UCSD-AML1 (cell line): Measurements from ENCODE around the gene TMEM87A.
A peak's percentile ranks its signal among the peaks of the same experiment; 100 is the strongest.
"Not testable (repeated sequence)": the region's sequence is repeated elsewhere in the genome, so short reads cannot be mapped to it uniquely, and the experiment has no call there.

Experiments used
- DNase-seq: peaks from one replicate; lab custom pipeline; 2025; ENCODE audit not compliant: unreplicated experiment; lab: John Stamatoyannopoulos, UW

TMEM87A gene, protein sequence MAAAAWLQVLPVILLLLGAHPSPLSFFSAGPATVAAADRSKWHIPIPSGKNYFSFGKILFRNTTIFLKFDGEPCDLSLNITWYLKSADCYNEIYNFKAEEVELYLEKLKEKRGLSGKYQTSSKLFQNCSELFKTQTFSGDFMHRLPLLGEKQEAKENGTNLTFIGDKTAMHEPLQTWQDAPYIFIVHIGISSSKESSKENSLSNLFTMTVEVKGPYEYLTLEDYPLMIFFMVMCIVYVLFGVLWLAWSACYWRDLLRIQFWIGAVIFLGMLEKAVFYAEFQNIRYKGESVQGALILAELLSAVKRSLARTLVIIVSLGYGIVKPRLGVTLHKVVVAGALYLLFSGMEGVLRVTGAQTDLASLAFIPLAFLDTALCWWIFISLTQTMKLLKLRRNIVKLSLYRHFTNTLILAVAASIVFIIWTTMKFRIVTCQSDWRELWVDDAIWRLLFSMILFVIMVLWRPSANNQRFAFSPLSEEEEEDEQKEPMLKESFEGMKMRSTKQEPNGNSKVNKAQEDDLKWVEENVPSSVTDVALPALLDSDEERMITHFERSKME

GRCh38 chr15:42272939-42273899 is at the start of gene TMEM87A, which contains the start of gene GANC:
TSS of gene TMEM87A (minus strand) at chr15:42273433. CDS start at chr15:42273398, 35 bp downstream.
TSS of gene GANC (plus strand) at chr15:42273201. CDS start at chr15:42274482, 1,281 bp downstream.
- DNase-seq: peak; percentile 97

DNA sequence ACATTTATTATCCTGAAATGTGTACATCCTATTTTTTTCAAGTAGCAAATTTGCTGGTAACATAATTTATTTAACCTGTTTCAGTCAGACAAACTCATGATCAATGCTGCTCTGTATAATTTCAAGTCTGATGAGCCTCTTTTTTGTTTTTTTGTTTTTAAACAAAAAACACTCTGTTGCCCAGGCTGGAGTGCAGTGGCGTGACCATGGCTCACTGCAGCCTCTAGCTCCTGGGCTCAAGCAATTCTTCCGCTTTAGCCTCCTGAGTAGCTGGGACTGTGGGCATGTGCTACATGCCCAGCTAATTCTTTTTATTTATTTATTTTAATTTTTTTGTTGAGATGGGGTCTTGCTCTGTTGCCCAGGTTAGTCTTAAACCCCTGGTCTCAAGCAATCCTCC is 46.0 kb upstream of the TMEM87A start:
- DNase-seq: no peak

DNA sequence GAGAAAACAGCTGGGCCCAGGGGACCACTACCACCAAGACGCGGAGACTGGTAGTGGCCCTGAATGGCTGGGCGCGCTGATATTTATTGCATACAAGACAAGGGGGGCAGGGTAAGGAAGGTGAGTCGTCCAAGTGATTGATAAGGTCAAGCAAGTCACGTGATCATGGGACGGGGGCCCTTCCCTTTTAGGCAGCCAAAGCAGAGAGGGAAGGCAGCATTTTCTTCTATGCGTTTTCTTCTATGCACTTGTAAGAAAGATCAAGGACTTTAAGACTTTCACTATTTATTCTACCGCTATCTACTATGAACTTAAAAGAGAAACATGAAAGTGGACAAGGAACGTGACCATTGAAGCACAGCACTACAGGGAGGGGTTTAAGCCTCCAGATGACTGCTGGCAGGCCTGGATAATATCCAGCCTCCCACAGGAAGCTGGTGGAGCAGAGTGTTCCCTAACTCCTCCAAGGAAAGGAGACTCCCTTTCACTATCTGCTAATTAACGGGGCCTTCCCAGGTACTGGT is 43.1 kb upstream of the TMEM87A start:
- DNase-seq: not testable (repeated sequence)

GRCh38 chr15:42315521-42315920 is 42.3 kb upstream of the TMEM87A start:
- no peak for DNase-seq

GRCh38 chr15:42314818-42315217 is 41.6 kb upstream of the TMEM87A start:
- DNase-seq: no peak

GRCh38 chr15:42313463-42313862 is 40.2 kb upstream of the TMEM87A start:
- DNase-seq: no peak

GRCh38 chr15:42306681-42307080 is 33.4 kb upstream of the TMEM87A start:
- no peak for DNase-seq

DNA sequence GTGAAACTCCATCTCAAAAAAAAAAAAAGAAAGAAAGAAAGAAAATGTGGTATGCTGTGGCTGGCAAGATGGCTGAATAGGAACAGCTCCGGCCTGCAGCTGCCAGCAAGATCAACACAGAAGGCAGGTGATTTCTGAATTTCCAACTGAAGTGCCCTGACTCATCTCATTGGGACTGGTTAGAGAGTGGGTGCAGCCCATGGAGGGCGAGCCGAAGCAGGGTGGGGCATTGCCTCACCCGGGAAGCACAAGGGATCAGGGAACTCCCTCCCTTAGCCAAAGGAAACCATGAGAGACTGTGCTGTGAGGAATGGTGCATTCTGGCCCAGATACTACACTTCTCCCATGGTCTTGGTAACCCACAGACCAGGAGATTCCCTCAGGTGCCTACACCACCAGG is 27.8 kb upstream of the TMEM87A start:
- DNase-seq: not testable (repeated sequence)

GRCh38 chr15:42289166-42289565 is 15.9 kb upstream of the TMEM87A start:
- DNase-seq: no peak

DNA sequence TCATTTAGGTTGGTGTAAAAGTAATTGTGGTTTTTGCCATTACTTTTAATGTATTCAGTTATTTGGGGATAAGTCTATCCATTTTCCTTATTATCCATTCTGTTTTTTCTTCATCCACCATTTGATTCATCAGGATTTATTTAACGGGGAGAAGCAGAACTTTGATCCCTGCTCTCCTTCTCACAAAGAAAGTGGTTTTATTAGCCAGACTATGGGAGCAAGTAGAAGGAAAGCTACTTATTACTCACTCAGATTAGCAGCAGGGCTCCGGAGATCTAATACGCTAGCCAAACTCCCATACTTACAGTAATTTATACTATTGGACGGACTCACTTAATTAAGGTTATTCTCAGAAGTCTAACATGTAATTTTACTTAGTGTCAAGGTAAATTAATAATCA is 14.7 kb upstream of the TMEM87A start:
- DNase-seq: no peak

DNA sequence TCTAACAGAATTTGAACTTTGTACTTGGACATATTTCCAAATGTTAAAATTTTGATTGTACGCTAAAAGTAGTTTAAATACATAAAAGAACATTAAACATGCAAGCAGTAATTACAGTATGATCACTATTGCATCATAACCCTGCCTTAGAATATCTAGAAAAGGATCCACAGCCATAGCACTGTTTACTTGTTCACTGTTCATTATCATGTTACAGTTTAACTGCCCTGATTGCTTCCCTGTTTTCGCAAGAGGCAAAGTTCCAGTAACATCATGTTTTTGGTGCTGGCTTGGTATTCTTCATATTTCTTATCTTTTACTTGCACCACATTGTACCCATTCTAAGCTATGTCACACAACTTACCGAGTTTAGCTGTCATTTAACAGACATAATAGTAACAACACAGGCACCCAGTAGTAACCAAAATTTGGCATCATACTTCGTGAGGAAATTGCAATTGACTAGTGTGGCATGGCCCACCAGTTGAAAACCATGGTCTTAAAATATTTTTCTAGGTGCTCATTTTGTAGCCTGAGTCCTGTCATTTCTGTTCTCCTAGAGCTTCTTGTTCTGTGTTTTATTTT is 13.3 kb upstream of the TMEM87A start:
- no peak for DNase-seq

DNA sequence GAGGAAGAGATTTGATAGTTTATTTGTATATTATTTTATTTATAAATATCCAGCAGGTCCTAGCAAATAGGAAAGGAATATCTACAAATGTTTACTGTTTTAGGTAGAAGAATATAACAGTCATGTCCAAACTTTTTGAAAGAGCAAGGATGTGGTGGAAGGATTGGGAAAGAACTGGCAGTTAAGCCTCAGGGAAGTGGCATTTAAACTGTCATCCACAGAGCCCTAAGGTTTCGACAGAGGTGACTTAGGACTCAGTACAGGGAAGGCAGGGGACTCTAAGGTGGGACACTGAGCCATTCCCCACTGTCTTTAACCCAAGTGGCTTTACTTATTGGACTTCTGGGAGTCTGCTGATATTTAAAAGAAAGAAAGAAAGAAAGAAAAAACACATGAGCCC is 11.8 kb upstream of the TMEM87A start:
- no peak for DNase-seq

GRCh38 chr15:42284551-42284950 is 11.3 kb upstream of the TMEM87A start:
- no peak for DNase-seq

DNA sequence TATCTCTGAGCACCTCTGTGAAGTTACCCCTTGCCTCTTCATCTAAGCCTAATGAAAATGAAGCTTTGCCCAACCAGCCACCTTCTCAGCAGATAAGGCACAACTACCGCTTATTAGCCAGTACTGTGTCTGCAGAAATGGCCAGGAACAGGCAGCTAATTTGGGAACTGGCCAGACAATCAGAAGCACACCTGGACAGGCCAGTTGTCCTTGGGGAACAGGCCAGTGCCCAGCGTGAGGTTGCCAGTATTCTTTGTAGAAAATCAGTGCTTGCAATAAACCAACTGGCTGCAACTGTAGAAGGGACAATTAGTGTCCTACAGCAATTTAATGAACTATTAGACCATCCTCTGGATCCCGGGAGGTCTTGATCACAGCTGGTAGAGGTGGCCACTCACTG is 10.4 kb upstream of the TMEM87A start:
- no peak for DNase-seq

DNA sequence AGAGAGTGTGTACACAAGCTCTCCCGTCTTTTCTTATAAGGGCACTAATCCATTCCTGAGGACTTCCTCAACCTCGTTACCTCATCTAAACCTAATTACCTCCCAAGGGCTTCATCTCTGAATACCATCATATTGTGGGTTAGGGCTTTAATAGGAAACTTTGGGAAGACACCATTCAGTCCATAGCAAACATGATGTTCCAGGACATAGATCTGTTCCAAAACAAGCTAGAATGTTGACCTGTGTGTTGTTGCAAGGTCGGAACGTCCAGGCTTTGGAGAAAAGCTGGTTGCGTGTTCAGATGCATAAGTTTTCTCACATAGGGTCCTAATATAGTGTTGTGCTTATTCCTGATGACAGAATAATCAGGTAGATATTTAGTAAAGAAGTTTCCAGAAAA is 9.7 kb upstream of the TMEM87A start:
- no peak for DNase-seq

GRCh38 chr15:42282344-42282743 is 9.1 kb upstream of the TMEM87A start:
- no peak for DNase-seq

GRCh38 chr15:42279234-42279723 is 6.0 kb upstream of the TMEM87A start:
- peak; percentile 15 for DNase-seq

DNA sequence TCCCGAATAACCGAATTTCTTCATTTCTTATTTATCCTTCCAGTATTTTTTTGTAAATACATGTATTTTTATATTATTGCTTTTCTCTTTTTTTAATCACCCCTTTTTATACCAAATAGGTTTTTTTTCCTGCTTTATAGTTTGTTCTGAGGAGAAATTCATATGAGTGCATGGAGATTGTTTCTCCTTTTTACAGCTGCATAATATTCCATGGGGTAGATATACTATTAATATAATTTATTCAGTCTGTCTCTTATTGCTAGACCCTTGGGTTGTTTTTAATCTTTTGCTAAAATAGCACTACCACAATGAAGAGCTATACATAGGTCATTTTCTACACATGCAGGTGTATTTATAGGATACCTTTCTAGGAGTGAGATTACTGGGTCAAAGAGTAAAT is 3.5 kb upstream of the TMEM87A start:
- DNase-seq: no peak

DNA sequence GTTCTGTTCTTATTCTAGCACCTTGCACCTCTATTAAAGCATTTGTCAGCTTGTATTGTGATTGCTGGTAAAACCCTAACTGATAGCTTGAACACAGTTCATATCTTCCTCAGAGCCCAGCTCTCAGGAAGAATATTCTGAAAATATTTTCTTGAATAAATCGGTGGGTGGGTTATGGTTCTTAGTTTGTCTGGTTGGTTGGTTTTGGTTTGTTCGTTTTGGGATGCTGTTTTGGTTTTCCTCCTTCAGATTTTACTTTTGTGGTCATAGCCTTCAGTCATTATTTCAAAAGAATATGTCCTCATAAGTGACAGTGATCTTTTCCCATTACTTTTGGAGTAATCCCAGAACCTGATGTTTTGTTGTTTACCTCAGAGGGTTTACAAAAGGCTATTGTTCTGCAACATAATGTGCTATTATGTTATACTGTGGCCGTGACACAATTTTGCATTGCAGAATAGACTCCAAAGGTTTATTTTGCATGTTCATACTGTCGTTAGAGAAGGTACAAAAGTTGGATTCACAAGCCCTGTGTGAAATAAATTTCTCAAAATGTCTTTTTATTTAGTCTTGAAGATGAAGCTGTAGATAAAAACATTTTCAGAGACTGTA is 2.7 kb upstream of the TMEM87A start:
- DNase-seq: no peak

DNA sequence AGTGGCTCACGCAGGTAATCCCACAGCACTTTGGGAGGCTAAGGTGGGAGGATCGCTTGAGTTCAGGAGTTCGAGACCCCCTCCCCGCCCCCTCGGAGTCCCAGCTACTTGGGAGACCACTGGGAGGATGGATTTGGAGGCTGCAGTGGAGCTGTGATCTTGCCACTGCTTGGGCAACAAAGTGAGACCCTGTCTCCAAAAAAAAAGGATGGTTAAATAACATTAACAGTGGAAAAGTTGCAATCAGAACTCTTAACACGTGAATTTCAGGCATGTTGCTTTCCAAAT is 1.4 kb upstream of the TMEM87A start:
- DNase-seq: peak; percentile 12
